T-helper 9 cell (primary cell): ENCODE measurements around the gene SLC16A12.

Source experiments
- DNase-seq: peaks from one replicate; pipeline ENCODE4 v3.0.0-alpha.2; 2020

Gene SLC16A12

GRCh38 chr10:89505640-89506275, 29.6 kb downstream of the SLC16A12 start:
- no peak for DNase-seq

GRCh38 chr10:89504691-89505090, 30.7 kb downstream of the SLC16A12 start:
- DNase-seq = no peak

GRCh38 chr10:89503652-89504370, 31.6 kb downstream of the SLC16A12 start:
- DNase-seq = no peak

- DNase-seq = no peak
Observed at GRCh38 chr10:89503151-89503550, 32.2 kb downstream of the SLC16A12 start.

GRCh38 chr10:89502549-89502948, 32.8 kb downstream of the SLC16A12 start:
- no peak for DNase-seq

- DNase-seq = no peak
Observed at GRCh38 chr10:89494575-89494974, 40.8 kb downstream of the SLC16A12 start.

GRCh38 chr10:89494068-89494467, 41.3 kb downstream of the SLC16A12 start:
- no peak for DNase-seq

GRCh38 chr10:89491932-89492331, 43.5 kb downstream of the SLC16A12 start:
- no peak for DNase-seq

- no peak for DNase-seq
Observed at GRCh38 chr10:89490596-89491335, 44.6 kb downstream of the SLC16A12 start.

GRCh38 chr10:89482256-89482655, 53.1 kb downstream of the SLC16A12 start:
- DNase-seq = no peak

- no peak for DNase-seq
Observed at GRCh38 chr10:89481662-89482061, 53.7 kb downstream of the SLC16A12 start.

- no peak for DNase-seq
Observed at GRCh38 chr10:89479771-89480446, 55.5 kb downstream of the SLC16A12 start.

- no peak for DNase-seq
Observed at GRCh38 chr10:89478739-89479654, 56.4 kb downstream of the SLC16A12 start.

GRCh38 chr10:89478085-89478738, 57.2 kb downstream of the SLC16A12 start:
- DNase-seq = no peak

- no peak for DNase-seq
Observed at GRCh38 chr10:89476150-89476549, 59.2 kb downstream of the SLC16A12 start.

GRCh38 chr10:89475591-89475998, 59.8 kb downstream of the SLC16A12 start:
- no peak for DNase-seq

GRCh38 chr10:89475125-89475524, 60.3 kb downstream of the SLC16A12 start:
- no peak for DNase-seq

- DNase-seq = no peak
Observed at GRCh38 chr10:89474452-89474851, 60.9 kb downstream of the SLC16A12 start.

- no peak for DNase-seq
Observed at GRCh38 chr10:89471110-89471809, 64.1 kb downstream of the SLC16A12 start.

- no peak for DNase-seq
Observed at GRCh38 chr10:89470628-89471027, 64.8 kb downstream of the SLC16A12 start.

- no peak for DNase-seq
Observed at GRCh38 chr10:89469517-89469916, 65.9 kb downstream of the SLC16A12 start.
